SW 1271 (cell line): ENCODE results near the gene BCO2.

ENCODE experiments used
- DNase-seq, 2 experiments: peaks; one replicate each; lab custom pipeline; 2025; lab: John Stamatoyannopoulos, UW

Gene BCO2

DNA sequence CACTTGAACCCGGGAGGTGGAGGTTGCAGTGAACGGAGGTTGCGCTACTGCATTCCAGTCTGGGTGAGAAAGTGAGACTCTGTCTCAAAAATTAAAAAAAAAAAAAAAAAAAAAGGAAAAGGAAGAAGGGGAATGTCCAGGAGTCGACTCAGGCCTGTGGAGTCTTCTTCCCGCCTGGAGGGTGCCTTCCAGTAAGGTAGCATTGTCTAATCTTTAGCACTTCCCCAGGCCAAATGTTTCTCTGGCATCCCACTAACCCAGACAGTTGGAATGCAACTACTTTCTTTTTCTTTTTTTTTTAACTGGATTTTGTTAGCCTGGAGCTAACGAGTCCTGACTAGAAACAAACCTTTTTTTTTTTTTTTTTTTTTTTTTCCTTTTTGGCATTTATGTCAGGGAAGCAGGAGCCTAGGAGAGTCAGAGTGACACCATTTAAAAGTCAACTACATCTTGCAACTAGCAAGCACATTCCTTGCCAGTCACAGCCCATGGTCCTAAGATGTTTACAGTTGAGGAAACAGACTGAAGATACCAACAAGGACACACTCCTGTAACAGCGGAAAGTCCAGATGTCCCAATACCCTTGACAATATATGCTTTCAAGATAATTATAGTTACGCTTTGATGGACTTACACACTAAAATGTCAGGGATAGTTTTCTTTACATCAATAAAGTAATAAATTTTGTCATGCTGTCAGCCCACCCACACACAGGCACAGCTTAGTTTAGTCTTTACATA is 74.7 kb downstream of the BCO2 start:
- no peak for DNase-seq

DNA sequence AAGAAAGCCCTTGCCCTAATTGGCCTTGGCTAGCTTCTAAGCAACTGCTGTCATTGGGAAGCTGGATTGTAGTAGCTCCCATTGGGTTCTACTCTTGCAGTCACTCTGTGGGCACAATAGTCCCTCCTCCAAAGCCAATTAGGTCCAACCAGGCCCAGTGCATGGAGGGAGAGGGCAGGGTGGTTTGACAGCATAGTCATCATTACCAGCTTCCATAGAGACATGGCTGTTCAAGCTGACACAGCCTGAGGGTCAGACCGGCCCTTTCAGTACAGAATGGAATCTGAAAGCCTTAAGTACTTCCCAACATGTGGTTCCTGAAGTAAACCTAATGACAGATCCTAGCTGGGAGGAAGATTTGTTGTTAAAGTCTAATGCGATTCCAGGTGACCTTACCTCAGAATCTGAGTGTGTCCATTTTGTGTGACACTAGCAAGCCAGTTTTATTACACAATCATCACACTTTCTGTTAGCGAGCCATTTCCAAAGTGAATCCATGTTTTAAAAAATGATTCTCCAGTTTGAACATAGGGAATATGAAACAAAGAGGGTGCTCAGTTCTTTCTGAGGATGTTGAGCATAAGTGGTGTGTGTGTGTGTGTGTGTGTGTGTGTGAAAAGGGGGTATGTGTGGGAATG is 78.4 kb downstream of the BCO2 start:
- DNase-seq = no peak

DNA sequence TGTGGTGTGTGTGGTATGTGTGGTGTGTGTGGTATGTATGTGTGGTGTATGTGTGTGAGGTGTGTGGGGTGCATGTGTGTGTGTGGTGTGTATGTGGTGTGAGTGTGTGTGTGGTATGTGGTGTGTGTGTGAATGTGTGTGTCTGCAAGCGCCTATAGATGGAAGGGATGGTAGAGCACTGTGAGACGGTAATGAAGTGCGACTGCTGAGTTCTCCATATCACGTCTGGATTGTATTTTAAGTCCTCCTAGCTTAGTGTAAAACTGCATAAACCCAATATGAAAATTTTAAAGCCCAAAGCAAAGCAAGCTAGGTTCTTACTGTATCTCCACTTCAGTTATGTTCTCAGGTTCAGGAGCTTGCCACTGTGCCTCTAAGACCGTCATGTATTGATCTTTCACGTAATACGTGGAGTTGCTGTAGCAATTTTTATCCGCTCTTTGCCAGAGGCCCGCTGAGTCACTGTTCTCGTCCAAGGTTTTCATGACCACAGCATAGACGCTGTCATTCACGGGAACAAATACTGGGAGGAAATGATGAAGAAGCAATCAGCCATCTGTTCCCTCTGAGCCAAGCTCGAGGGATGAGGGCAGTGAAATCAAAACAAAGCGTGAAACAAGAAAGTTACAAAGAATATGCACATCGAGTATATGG is 79.9 kb downstream of the BCO2 start:
- no peak for DNase-seq

DNA sequence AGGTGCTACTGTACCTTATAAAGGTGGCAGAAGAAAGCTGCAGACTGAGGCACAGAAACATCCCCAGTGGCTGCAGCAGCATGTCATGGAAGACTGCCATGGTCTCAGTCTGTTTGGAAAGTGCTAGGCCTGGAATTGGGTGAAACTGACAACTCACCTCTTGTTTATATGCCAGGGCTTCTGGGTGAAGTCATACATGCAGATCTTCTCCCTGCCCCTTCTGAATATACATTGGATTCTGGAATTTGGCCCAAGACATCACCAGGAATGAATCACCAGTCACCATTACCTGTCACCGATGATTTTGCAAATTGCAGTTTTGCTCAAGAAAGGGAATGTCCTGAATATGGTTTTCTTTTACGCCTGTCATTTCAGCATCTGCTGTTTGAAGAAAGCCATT is 85.2 kb downstream of the BCO2 start, which contains the start of gene PLET1:
Gene PLET1, minus strand, starts transcription at position 371 of the 400 bp plus-strand sequence. Its CDS starts 271 bp downstream, at position 100.
- DNase-seq = no peak

DNA sequence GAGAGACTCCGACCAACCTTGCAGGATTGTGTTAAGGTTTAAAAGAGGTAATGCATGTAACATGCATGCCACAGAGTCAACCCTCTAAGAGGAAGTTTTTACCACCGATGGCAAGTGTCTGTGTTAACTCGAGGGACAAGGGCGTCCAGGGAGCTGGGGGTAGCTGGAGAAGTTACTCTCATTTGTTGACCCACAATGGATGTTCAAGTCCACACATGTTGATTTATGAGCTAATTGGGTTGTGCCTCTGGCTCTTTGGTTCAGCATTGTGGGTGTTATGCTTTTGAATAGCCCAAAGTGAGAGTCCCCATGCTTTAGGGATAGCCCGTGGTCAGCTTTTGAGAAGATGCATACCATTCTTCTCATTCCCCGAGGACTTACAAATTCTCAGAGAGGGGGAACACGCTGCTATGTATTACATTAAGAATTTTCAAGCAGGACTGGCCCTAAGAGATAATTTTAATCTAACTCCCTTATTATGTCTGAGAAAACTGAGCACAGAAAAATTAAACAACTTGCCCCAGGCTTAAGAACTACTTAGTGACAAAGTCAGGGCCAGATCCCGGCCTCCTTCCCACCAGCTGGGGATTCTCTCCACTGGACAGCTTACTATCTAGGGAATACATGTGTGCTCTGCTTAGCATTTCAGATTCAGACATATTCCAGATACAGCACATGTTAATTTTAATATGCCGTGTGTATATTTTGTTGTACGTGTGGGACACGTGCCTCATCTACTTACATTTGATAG is 90.5 kb downstream of the BCO2 start:
- DNase-seq = no peak

DNA sequence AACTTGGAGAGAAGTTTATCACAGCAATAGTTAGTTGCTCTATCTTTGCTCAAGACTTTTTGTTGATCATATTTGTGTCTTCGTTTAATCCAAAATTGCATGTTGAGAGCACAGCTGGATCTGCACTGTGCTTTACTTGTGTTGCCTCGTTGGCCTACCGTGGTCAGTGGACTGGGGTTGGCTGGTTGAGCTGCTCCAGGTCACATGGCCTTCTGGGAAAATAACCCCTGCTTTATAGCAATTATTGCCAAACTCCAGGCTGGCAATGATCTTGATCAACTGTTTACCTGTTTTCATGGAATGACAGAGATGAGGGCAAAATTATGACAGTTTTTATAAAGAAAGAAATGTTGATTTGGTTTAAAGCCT is 91.1 kb downstream of the BCO2 start:
- DNase-seq = no peak

DNA sequence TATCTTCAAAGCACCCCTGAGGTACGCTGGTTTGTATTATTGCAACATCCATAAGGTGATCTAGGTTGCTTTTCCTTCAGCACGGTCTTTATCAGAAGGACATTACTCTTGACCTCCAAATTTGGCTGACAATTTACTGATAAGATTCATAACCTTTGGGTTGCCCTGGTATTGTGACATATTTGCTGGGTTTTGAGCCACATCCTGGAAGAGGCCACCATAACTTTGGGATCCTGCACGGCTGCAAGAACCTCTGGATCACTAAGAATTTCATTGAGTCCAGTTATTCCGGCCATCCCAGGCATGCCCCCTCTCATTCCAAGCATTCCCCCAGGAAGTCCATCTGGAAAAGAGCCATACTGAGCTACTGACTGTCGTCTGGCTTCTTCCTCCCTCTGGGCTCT is 91.9 kb downstream of the BCO2 start:
- no peak for DNase-seq

DNA sequence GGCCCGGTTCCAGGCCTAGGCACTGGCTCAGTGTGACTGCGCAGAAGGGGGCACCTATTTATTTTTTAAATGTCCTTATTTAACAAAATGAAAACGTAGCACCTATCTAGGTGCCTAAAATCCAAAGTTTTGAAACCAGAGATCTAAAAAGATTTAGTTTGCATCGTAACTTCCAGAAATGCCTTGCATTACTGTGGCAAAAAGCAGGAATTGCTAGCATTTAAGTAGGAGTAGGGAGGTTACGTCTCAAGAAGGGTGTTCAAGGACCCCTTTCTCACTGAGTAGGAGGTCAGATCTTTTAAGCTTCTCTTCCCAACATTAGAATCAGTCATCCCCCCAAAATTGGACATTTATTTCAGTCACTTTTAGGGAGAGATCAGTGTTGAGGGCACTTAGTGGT is 93.1 kb downstream of the BCO2 start:
- DNase-seq = no peak
